HG03520 (cell line): ENCODE data around the gene CHP2.
"Not testable (repeated sequence)": the region's sequence is repeated elsewhere in the genome, so short reads cannot be mapped to it uniquely, and the experiment has no call there.

Experiments
- ATAC-seq: cut with Tn5 transposase; IDR thresholded peaks from one replicate; pipeline ENCODE4 v1.9.1; 2021; ENCODE audit warnings: mild to moderate bottlenecking, moderate library complexity; ENCODE audit not compliant: unreplicated experiment

Gene CHP2

DNA sequence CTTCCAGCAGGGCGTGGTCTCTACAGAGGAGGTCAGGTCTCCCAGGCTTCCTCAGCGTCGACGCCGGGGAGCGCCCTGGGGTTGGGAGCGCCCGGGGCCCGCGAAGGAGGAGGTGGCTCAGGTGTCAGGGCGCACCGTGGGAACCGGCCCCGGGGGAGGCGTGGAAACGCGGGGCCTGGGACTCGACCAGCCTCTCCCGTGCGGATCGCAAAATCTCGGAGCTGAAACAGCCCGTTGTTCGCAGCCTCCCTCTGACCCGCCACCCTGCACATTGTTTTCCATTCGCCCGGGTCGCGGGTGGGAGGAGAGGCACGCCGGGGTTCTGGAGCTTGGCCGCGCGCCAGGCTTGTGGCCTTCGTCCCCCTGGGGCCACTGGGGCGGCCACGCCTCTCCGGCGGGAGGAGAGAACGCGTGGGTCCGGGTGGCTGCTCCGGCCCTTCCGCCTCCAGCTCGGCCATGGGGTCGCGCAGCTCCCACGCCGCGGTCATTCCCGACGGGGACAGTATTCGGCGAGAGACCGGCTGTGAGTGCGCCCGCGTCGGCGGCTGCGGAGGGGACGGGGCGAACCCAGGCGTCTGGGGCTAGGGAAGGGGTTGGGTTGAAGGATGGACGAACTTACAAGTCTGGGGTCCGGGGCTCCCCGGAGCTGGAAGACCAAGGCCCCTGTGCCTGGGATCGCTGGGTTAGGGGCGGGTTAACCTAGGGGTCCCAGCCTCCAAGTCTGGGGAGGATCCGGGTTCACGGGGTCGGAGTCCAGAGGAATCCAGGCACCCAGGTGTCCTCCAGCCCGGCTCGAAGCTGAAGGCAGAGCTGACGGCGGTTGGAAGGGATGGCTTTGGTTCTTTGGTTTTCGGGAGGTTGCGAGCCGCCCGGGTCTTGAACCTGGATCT, at the start of gene CHP2:
TSS of gene CHP2 (plus strand) at position 433 of the 890 bp plus-strand sequence. CDS start at position 457, 24 bp downstream.
- ATAC-seq = no peak

DNA sequence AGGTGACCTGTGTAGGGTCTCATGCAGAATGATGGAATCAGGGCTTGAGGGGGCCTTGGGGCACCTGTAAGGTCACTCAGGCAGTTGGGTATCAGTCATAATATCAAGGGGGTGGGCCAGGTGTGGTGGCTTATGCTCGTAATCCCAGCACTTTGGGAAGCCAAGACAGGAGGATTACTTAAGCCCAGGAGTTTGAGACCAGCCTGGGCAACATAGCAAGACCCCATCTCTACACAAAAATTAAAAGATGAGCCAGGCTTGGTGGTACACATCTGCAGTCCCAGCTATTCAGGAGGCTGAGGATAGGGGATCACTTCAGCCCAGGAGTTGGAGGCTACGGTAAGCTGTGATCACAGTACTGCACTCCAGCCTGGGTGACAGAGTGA, 49.3 kb upstream of the CHP2 start:
- ATAC-seq = no peak

DNA sequence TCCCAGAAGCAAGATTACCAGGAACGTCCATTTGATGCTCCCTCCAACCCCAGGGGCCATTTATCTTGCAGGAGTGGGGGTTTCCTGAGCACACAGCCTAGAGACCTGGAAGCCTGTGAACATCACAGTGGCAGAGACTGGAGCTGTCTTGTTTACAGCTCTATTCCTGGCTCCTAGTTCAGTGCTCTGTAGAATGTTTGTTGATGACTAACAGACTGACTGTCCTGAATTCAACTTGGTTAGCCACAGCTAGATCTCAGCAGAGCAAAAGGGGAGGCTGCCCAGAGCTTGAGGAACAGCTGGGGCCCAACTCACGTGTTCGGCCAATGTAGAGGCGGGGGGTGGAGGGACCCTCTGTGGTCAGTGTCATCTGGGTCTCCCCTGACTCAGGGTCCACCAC, 48.4 kb upstream of the CHP2 start:
- ATAC-seq = no peak

DNA sequence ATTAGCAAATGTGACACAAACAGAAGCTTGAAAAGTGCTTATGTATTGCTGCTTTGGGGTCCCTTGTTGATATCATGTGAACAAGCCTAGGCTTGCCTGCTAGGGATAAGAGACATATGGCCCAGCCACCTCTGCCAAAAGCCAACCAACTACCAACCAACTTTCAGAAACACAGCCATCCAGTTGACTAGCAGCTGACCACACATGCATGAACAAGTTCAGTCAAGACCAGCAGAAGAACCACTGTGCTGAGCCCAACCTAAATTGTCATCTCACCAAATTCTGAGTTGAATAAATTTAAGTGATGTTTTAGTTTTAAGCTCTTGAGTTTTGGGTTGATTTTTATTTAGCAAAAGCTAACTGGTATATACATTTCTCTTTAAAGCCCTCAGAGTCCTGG, 45.3 kb upstream of the CHP2 start:
- no peak for ATAC-seq

DNA sequence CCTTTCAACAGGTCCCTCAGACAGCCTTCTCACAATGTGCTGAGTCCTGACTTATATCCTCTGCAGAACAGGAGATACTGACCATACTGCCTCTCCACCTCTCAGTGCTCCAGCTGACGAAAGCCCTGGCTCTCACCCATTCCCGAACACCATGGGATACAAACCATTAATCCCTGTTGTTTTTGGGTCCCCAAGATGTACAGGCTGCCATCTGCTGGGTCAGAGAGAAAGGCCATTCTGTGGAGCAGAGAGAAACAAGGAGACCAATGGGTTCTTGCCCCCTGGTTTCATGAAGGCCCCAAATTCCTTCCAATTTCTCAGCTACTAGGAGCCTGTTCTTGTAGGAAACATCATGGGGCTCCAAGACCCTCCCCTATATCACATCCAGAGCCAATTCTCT, 44.8 kb upstream of the CHP2 start:
- ATAC-seq = no peak

DNA sequence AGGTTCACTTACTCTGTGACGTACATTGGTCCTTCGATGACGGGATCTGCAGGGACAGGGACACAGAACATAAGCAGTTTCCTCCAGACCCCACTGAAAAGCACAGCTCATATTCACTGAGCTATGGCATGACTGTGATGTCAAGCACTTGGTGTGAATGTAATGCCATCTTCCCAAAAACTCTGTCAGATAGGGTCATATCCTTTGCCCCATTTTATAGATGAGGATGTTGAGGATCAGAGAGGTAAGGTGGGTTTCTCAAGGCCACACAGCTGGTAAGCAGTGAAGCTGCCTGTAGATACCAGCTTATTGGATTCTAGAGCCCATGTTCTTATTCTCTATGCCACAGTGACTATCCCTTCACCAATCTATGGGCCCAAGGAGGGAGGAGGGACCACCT, 44.3 kb upstream of the CHP2 start:
- ATAC-seq = no peak

DNA sequence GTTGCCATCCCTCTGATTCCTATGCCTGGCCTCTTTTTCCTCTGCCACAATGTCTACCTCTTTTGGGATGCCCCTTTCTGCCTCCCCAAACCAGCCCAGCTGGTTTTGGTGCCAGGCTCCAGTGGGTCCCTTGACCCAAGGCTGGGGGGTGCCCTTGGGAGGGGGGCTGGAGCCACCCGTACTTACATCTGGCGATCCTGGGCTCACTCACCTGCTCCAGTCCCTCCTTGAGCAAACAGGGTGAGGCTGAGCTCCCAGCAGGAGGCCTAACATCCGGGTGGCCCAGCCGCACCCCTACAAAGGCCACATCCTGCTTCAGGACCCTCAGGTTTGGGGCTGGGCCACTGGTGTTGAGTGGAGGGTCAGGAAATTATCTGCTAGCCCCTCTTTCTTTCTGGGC, 43.0 kb upstream of the CHP2 start:
- ATAC-seq = no peak

DNA sequence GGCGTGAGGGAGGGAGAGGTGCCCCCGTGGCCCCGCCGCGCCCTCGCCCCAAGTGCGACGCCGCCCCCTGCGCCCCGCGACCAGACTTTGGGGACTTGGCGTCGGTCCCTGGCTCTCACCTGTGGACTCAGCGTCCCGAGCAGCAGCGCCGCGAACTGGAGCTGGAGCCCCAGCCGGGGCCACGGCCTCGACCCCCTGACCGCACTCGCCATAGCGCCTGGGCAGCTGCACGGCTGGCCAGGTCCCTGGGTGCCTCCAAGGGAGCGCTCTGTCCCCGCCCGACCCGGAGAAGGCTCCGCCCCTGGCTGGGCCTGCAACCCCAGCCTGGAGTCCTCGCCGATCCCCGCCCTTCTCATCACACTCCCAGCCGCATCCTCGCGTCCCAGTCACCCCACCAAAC, 41.9 kb upstream of the CHP2 start, which contains the start of gene ERN2:
TSS of gene ERN2 (minus strand) at position 247 of the 400 bp plus-strand sequence. CDS start at position 212, 35 bp downstream.
- no peak for ATAC-seq

DNA sequence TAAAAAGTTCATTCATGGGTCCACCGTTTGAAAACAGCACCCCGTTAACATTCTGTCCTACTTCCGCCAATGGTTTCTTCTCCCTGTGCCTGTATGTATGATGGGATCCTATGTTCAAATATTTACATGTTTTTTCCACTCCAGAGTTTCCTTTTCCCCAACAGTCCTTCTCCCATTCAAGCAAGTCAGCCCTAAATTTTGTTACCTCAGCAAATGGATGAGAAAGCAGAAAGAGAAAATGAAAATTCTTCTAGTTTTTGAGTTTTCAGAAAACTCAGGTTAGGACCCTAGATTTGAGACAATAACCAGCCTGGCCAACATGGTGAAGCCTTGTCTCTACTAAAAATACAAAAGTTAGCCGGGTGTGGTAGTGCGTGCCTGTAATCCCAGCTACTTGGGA, 38.3 kb upstream of the CHP2 start:
- ATAC-seq = no peak

DNA sequence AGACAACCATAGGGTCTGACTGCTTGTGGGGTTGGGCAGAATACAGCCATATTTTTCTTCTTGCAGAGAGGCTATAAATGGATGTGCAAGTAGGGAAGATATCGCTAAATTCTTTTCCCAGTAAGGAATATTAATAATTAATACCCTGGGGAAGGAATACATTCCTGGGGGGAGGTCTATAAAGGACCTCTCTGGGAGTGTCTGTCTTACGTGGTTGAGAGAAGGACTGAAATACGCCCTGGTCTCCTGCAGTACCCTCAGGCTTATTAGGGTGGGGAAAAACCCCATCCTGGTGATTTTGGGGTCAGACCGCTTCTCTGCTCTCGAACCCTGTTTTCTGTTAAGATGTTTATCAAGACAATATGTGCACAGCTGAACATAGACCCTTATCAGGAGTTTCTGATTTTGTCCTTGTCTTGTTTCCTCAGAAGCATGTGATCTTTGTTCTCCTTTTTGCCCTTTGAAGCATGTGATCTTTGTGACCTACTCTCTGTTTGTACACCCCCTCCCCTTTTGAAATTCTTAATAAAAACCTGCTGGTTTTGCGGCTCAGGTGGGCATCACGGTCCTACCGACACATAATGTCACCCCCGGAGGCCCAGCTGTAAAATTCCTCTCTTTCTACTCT, 32.1 kb upstream of the CHP2 start:
- ATAC-seq = not testable (repeated sequence)

DNA sequence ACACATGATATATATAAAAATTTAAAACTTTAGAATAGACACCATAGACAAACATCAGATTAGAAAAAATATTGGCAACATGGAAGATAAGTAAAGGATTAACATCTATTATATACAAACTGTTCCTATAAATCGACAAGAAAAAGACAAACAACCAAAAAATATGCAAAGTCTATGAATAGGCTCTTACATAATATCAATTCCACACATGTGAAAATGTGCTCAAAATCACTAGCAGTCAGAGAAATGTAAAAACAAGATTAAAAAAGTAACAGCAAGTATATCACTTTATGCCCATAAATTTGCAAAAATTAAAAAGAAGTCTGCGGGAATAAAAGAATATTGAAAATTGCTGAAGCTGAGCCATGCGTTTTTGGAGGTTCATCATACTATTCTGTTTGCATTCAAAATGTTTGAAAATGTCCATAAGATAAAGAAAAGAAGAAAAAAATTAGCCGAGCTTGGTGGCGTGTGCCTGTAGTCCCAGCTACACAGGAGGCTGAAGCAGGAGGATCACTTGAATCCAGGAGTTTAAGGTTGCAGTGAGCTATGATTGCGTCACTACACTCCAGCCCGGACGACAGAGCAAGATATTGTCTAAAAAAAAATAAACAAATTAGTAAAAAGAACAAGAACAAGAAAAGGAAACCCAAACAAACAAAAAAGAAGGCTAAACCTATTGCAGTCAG, 30.6 kb upstream of the CHP2 start:
- ATAC-seq = no peak

DNA sequence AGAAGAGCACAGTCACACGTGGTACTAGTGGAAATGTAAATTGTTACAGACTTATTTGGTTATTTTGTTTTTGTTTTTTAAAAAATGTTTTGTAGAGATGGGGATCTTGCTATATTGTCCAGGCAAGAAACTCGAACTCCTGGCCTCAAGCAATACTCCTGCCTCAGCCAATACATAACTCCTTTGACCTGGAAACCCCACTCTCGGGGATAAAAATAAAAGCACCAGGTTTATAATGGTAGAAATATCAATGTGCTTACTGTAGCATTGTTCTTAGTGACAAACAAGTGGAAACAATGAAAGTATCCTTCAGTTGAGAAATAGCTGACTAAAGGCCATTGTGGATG, 30.1 kb upstream of the CHP2 start:
- no peak for ATAC-seq

DNA sequence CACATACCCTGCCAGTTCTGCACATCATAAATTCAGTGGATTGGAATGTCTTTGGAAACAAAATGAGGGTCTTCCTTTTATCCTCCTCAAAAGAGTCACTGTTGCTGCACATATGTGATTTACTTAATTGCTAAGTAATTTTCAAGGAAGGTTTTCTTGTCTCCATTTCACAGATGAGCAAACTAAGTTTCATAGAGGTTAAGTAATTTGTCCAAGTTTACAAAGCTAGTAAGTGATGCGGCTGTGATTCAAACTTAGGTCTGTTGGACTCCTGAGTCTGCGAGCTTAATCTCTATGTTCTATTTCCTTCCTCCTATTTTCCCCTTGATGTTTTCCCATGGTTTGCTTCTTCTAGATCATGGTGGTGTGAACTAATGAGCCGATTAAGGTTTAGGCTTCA, 28.1 kb upstream of the CHP2 start:
- ATAC-seq = no peak

DNA sequence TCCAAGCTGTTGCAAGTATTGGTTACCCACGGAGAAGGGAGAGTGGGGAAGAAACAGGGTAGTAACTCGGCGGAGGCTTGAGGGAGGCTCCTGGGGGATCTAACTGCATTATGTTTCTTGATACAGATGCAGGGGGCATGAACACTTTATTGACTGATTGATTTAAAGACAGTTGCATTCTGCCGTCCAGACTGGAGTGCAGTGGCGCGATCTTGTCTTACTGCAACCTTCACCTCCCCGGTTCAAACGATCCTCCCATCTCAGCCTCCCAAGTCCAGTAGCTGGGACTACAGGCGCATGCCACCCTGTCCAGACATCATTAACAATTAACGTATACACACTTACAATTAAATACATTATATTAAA, 26.7 kb upstream of the CHP2 start:
- no peak for ATAC-seq

DNA sequence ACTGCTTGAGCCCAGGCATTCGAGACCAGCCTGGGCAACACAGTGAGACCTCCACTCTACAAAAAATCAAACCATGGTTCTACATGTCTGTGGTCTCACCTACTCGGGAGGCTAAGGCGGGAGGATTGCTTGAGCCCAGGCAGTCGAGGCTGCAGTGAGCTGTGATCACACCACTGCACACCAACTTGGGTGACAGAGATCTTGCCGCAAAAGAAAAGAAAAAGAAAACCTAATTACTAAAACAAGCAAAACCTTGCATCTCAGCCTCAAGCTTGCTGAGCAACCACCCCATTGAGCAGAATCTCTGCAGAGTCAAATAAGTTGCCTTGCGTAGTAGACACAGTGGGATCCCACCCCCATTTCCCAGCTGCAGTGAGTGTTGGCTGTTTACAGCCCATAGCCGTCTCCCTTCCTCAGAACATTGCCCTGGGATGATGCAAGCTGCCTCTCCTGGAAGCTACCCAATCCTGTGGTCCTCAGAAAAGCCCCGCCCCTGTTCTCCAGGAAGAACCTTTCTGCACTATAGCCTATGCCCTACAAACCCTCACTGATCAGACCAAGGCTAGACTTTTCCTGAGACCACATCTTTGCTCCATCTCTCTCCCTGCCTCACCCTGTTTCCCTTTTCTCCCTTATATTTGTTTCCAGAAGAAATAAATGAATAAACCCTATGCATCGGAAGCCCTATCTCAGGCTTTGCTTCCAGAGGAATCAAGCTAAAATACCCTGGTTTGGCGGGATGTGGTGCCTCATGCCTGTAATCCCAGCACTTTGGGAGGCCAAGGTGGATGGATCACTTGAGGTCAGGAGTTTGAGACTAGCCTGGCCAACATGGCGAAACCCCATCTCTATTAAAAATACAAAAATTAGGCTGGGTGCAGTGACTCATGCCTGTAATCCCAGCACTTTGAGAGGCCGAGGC, 25.1 kb upstream of the CHP2 start:
- ATAC-seq = no peak

DNA sequence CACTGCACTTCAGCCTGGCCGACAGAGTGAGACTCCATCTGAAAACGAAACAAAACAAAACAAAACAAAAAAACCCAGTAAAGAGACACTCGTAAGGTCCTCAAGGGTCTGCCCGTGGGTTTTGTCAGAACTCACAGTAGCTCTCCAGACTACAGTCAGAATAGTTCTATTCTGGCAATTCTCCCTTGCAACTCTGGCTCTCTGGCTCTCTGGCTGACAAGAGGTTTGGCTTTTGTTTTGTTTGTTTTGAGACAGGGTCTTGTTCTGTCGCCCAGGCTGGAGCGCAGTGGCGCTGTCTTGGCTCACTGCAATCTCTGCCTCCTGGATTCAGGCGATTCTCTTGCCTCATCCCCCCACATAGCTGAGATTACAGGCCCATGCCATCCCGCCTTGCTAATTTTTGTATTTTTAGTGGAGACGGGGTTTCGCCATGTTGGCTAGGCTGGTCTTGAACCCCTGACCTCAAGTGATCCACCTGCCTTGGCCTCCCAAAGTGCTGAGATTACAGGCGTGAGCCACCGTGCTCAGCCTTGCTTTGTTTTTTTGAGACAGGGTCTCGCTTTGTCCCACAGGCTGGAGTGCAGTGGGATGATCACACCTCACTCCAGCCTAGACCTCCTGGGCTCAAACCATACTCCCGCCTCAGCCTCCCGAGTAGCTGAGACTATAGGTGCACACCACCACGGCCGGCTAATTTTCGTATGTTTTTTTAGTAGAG, 20.5 kb upstream of the CHP2 start:
- ATAC-seq = no peak

DNA sequence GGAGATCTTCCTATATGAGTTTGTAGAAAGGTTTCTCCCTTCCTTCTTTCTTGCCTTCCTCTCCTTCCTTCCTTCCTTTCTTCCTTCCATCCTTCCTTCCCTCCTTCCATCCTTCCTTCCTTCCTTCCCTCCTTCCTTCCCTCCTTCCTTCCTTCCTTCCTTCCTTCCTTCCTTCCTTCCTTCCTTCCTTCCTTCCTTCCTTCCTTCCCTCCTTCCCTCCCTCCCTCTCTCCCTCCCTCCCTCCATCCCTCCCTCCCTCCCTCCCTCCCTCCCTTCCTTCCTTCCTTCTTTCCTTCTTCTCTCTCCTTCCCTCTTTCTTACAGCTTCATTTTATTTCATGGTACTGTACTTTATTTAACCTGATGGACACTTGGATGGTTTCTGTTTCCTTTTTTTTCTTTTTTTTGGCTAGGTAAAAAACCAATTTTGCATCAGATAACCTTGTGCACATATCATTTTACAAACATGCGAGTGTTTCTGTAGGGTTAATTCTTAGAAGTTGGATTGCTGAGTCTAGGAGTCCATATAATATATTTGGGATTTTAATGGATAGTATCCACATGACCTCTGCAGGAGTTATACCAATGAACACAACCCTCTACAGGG, 17.3 kb upstream of the CHP2 start:
- not testable (repeated sequence) for ATAC-seq

DNA sequence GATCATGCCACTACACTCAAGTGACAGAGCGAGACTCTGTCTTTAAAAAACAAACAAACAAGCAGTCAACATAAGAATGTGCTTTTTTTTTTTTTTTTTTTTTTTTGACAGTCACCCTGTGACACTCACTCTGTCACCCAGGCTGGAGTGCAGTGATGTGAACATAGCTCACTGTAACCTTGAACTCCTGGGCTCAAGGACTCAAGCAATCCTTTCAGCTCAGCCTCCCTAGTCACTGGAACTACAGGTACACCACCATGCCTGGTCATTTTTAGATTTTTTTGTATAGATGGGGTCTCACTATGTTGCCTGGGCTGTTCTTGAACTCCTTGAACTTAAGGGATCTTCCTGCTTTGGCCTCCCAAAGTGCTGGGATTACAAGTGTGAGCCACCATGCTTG, 15.3 kb upstream of the CHP2 start:
- ATAC-seq = no peak

DNA sequence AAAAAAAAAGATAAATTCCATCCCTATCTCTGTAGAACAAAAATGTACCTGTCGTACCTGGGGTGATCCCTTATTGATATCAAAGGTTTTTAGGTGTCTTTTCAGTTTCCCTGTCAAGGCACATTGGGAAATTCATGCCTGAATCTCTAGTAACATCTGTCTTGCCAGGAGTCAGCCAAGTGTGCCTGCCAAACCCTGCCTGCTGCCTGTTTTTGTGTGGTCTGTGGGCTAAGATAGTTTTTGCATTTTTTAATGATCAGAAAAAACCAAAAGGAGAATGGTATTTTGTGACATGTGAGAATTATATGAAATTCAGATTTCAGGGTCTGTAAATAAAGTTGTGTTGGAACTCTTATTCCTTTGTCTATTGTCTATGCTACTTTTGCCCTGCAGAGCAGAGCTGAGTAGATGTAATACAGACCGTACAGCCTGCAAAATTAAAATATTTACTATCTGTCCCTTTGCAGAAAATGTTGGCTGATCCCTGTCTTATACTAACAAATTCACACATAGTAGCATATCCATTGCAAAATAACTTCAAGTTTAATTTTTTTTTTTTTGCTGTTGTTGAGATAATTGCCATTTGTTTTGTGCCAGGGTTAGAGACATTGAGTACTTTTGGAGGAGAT, 13.0 kb upstream of the CHP2 start:
- ATAC-seq = no peak
